Astrocyte (in vitro differentiated cells and primary cell): Measurements from ENCODE around the gene GRAP.
"Not testable (repeated sequence)": the region's sequence is repeated elsewhere in the genome, so short reads cannot be mapped to it uniquely, and the experiment has no call there.

Experiments
- CTCF ChIP-seq: IDR thresholded peaks from 2 replicates; pipeline ENCODE4 v1.5.1; 2011; ENCODE audit warnings: low read depth, mild to moderate bottlenecking, inconsistent platforms, low read length, moderate library complexity; ENCODE audit not compliant: insufficient read depth
- EZH2 ChIP-seq: IDR thresholded peaks from 2 replicates; pipeline ENCODE4 v1.6.1; 2012; ENCODE audit warnings: mild to moderate bottlenecking, low read length, inconsistent platforms; ENCODE audit not compliant: insufficient read depth

- TF ChIP-seq CTCF, EZH2: not testable (repeated sequence)
Measured at GRCh38 chr17:19076398-19077192, 29.8 kb upstream of the GRAP start.
